Measurements from ENCODE around the gene CERCAM. TPM values are rescaled to one million over a fixed set of nuclear protein-coding genes. Genes with fewer than 3 reads are reported as not detected.
"Not testable (repeated sequence)": the region's sequence is repeated elsewhere in the genome, so short reads cannot be mapped to it uniquely, and the experiment has no call there.

The CERCAM gene
- polyA plus RNA-seq, 2 of the 4 experiments (the other 2 are of a cell fraction) = 16.5 to 28.5 TPM

GRCh38 chr9:128420060-128420650, 502 bp upstream of the CERCAM start (continued):
- peak; percentile 91 for TF ChIP-seq CTCF (IDR thresholded peaks at IDR 0.05)

- Histone ChIP-seq H3K9me3 (no peaks in the 10 kb centered on the region), H3K4me1 (peaks cover 17% of the 10 kb centered on the region; the same call in 2 of the 3 replicates), H3K27ac (peak overlapping the region; percentile 84 to 95), H3K4me2 (peak overlapping the region; percentile 97), H3K4me3 (peak overlapping the region; percentile 80)
- TF ChIP-seq EHMT2 (IDR thresholded peaks at IDR 0.05; ENCODE audit: low read depth) (no peak), RCOR1 (IDR thresholded peaks at IDR 0.05; ENCODE audit: low read depth, low read length) (no peak), NPAS2 (CRISPR knock-in tag; IDR thresholded peaks at IDR 0.05; ENCODE audit: borderline replicate concordance) (no peak), SMC3 (IDR thresholded peaks at IDR 0.05) (no peak), CBX2 (IDR thresholded peaks at IDR 0.05; ENCODE audit: borderline replicate concordance, low read depth) (no peak), CHD2 (IDR thresholded peaks at IDR 0.05; ENCODE audit: low read length, partially characterized antibody) (no peak), MAZ (IDR thresholded peaks at IDR 0.05; ENCODE audit: borderline replicate concordance, low read depth, low read length) (no peak), POLR2A (IDR thresholded peaks at IDR 0.05; ENCODE audit: low read length) (no peak), MAX (IDR thresholded peaks at IDR 0.05) (no peak), HDAC2 (IDR thresholded peaks at IDR 0.05) (no peak), E2F6 (IDR thresholded peaks at IDR 0.05; ENCODE audit: borderline replicate concordance, low read depth) (no peak)
- 38% methylated on average over 2 of the region's 11 CpGs for WGBS (ENCODE audit: missing lambda C conversion rate)
- CTCF ChIA-PET = interaction anchor here (0.9 to 12.4 kb wide), 7 partner anchors 11 to 214 kb away, joined by 3 to 171 read pairs (median 20); no protein-coding TSS in a partner anchor
- ATAC-seq = peak; percentile 9 to 27; a peak in 4 of 6 replicates
- FAIRE-seq = no peak
- no peak for DNase-seq (ENCODE audit: low read depth in 1 of 2, low spot score in 1 of 2)
- POLR2A ChIA-PET = interaction anchor here (2.0 to 2.5 kb wide), 2 partner anchors 60 to 215 kb away, joined by 7 to 8 read pairs; no protein-coding TSS in a partner anchor
These were observed 882 bp downstream of the CERCAM start for GRCh38 chr9:128421482-128421996.

GRCh38 chr9:128422022-128422782, 1.5 kb downstream of the CERCAM start:
- 87% methylated on average over 13 of the region's 13 CpGs for WGBS (ENCODE audit: missing lambda C conversion rate)
- FAIRE-seq = not testable (repeated sequence)
- CTCF ChIA-PET = interaction anchor here (0.6 to 12.4 kb wide), 6 partner anchors 9 to 213 kb away, joined by 3 to 171 read pairs (median 18); no protein-coding TSS in a partner anchor

GRCh38 chr9:128422783-128423150, 2.1 kb downstream of the CERCAM start:
- POLR2A ChIA-PET = interaction anchor here (0.7 kb wide), 1 partner anchor 129 kb away, joined by 4 read pairs; the partner anchor contains the start of gene SPTAN1
- Histone ChIP-seq H3K27ac (no peak overlapping the region), H3K9me3 (no peaks in the 10 kb centered on the region), H3K4me2 (no peak overlapping the region), H3K4me1 (peaks cover 17% of the 10 kb centered on the region; the same call in 2 of the 3 replicates), H3K4me3 (no peak overlapping the region)
- 95% methylated on average over 5 of the region's 5 CpGs for WGBS (ENCODE audit: missing lambda C conversion rate)
- ATAC-seq (no peak), DNase-seq (ENCODE audit: low read depth in 1 of 2, low spot score in 1 of 2) (no peak), FAIRE-seq (no peak)
- CTCF ChIA-PET = interaction anchor here (1.3 to 12.4 kb wide), 4 partner anchors 9 to 60 kb away, joined by 4 to 171 read pairs (median 27); no protein-coding TSS in a partner anchor
- TF ChIP-seq NPAS2 (CRISPR knock-in tag; IDR thresholded peaks at IDR 0.05; ENCODE audit: borderline replicate concordance) (no peak), FOSL2 (IDR thresholded peaks at IDR 0.05) (no peak), FOSL2 (CRISPR knock-in tag; IDR thresholded peaks at IDR 0.05) (no peak), ELK1 (IDR thresholded peaks at IDR 0.05; ENCODE audit: low read depth, low read length) (no peak), NR3C1 (IDR thresholded peaks at IDR 0.05) (no peak), RNF2 (IDR thresholded peaks at IDR 0.05; ENCODE audit: borderline replicate concordance, low read depth) (no peak), ZNF302 (CRISPR knock-in tag; IDR thresholded peaks at IDR 0.05) (no peak)

More at GRCh38 chr9:128422022-128422782, 1.5 kb downstream of the CERCAM start:
- DNase-seq (ENCODE audit: low read depth in 1 of 2, low spot score in 1 of 2); POLR2A ChIA-PET; ATAC-seq; H3K4me3 ChIP-seq; H3K9me3 ChIP-seq: not testable (repeated sequence)
- Histone ChIP-seq H3K27ac (peak overlapping the region in 1 of 2 experiments; percentile 95; a peak in 1 of 6 replicates), H3K4me1 (peaks cover 17% of the 10 kb centered on the region; the same call in 2 of the 3 replicates), H3K4me2 (peak overlapping the region; percentile 97; the same call in 2 of the 3 replicates)
- TF ChIP-seq ZFP36 (IDR thresholded peaks at IDR 0.05; ENCODE audit: borderline replicate concordance, partially characterized antibody) = peak; percentile 26

- not testable (repeated sequence) for H3K4me2 ChIP-seq; H3K27ac ChIP-seq; FAIRE-seq; H3K9me3 ChIP-seq; H3K4me3 ChIP-seq; ATAC-seq; DNase-seq (ENCODE audit: low read depth in 1 of 2, low spot score in 1 of 2)
- H3K4me1 ChIP-seq = peaks cover 17% of the 10 kb centered on the region; the same call in 2 of the 3 replicates
- ChIA-PET CTCF (interaction anchor here (1.3 to 12.4 kb wide), 4 partner anchors 10 to 60 kb away, joined by 4 to 171 read pairs (median 27); no protein-coding TSS in a partner anchor), POLR2A (interaction anchor here (0.7 kb wide), 1 partner anchor 129 kb away, joined by 4 read pairs; the partner anchor contains the start of gene SPTAN1)
- WGBS (ENCODE audit: missing lambda C conversion rate) = 83% methylated on average over 6 of the region's 6 CpGs
These were observed 2.7 kb downstream of the CERCAM start for GRCh38 chr9:128423356-128423755.
